Transverse colon (tissue), 4 donors: ENCODE results near the gene RCAN2.

Experiments used
- EP300 ChIP-seq: sonication (generic); formaldehyde crosslinking; IDR thresholded peaks from one replicate; pipeline ENCODE4 v1.6.1; 2017; ENCODE audit warnings: antibody characterized with exemption, low read depth
- POLR2A ChIP-seq: fragments of 450-650 bp; IDR thresholded peaks from one replicate; pipeline ENCODE4 v1.6.1; 2016; ENCODE audit warnings: antibody characterized with exemption, mild to moderate bottlenecking, moderate library complexity
- POLR2AphosphoS5 ChIP-seq, 3 donors: sonication (generic); formaldehyde crosslinking; IDR thresholded peaks; one replicate each; pipeline ENCODE4 v1.6.1; 2016; ENCODE audit warnings: antibody characterized with exemption in 3 of 3
- TF ChIP-seq, protein P1 (sequence below), 5 experiments: fragments of 200-600 bp in 3 of 5; fragments of 450-650 bp in 2 of 5; sonication (generic) in 3 of 5; IDR thresholded peaks; 1 replicate in 2 of 5; 2 replicates in 3 of 5; pipeline ENCODE4 v1.5.1; 2016 to 2017; ENCODE audit warnings: antibody characterized with exemption in 5 of 5, inconsistent platforms in 3 of 5, mild to moderate bottlenecking in 2 of 5, moderate library complexity in 1 of 5

DNA sequence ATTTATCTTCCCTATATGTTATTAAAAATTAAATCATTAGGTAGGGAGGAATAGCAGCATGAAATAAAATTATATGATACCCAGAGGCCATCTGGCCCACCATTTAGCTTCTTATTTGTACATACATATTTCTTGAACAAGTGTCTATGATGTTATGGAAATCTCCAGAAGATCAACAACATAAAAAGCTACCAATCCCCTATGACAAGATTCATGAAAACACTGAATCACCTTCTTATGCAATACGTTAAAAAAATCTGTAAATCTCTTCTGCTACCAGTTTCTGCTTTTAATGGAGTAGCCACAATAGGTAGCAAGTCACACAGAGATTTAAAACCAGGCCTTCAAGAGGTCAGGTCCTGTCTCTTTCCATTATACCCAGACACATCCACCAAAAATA, 194.7 kb downstream of the RCAN2 start:
- TF ChIP-seq EP300 (no peak), POLR2AphosphoS5 (IDR thresholded peaks at IDR 0.05) (no peak), POLR2A (no peak)
- TF ChIP-seq, protein P1, sequence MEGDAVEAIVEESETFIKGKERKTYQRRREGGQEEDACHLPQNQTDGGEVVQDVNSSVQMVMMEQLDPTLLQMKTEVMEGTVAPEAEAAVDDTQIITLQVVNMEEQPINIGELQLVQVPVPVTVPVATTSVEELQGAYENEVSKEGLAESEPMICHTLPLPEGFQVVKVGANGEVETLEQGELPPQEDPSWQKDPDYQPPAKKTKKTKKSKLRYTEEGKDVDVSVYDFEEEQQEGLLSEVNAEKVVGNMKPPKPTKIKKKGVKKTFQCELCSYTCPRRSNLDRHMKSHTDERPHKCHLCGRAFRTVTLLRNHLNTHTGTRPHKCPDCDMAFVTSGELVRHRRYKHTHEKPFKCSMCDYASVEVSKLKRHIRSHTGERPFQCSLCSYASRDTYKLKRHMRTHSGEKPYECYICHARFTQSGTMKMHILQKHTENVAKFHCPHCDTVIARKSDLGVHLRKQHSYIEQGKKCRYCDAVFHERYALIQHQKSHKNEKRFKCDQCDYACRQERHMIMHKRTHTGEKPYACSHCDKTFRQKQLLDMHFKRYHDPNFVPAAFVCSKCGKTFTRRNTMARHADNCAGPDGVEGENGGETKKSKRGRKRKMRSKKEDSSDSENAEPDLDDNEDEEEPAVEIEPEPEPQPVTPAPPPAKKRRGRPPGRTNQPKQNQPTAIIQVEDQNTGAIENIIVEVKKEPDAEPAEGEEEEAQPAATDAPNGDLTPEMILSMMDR (IDR thresholded peaks at IDR 0.05) = no peak
